Vagina (tissue), 2 donors: ENCODE results near the gene MGST3. TPM values are rescaled to one million over a fixed set of nuclear protein-coding genes. Genes with fewer than 3 reads are reported as not detected.

Source experiments
- DNase-seq, 2 donors: peaks; one replicate each; pipeline ENCODE4 v3.0.0-alpha.2; 2017; ENCODE audit errors: extremely low spot score in 2 of 2
- H3K27ac ChIP-seq: fragments of 200-600 bp; sonication (generic); one replicate; pipeline ENCODE4 v1.5.1; 2019
- H3K27me3 ChIP-seq: fragments of 200-600 bp; sonication (generic); one replicate; pipeline ENCODE4 v1.5.1; 2019
- H3K36me3 ChIP-seq, 2 donors: fragments of 200-600 bp; sonication (generic); one replicate each; pipeline ENCODE4 v1.5.1; 2017 to 2019
- H3K4me1 ChIP-seq: fragments of 200-600 bp; sonication (generic); one replicate; pipeline ENCODE4 v1.5.1; 2019
- H3K4me3 ChIP-seq, 2 donors: fragments of 200-600 bp; sonication (generic); 1 replicate in 1 of 2; 2 replicates in 1 of 2; pipeline ENCODE4 v1.5.1; 2016 to 2019
- H3K9me3 ChIP-seq: fragments of 200-600 bp; sonication (generic); one replicate; pipeline ENCODE4 v1.5.1; 2019
- POLR2A ChIP-seq, 2 donors: fragments of 450-650 bp; IDR thresholded peaks; one replicate each; pipeline ENCODE4 v1.6.1; 2017; ENCODE audit warnings: antibody characterized with exemption in 2 of 2, mild to moderate bottlenecking in 2 of 2, moderate library complexity in 2 of 2
- POLR2AphosphoS5 ChIP-seq, 2 donors: sonication (generic); formaldehyde crosslinking; IDR thresholded peaks; one replicate each; pipeline ENCODE4 v1.9.0; 2017; ENCODE audit warnings: antibody characterized with exemption in 2 of 2, mild to moderate bottlenecking in 2 of 2, low read depth in 1 of 2; ENCODE audit not compliant: insufficient read depth in 1 of 2
- intact Hi-C: fragments of 100-400 bp; cut with DNase I; formaldehyde crosslinking; loops from one replicate; pipeline ENCODE4 v1.15.1; 2023
- total RNA-seq: library from RNA; depleted of rRNA; stranded (reverse); fragments of >200 nt; gene quantifications from one replicate; pipeline ENCODE4 v1.2.3, GENCODE V29; 2016
- TF ChIP-seq, protein P1 (sequence below), 3 experiments: fragments of 450-650 bp in 2 of 3; fragments of 200-600 bp in 1 of 3; sonication (generic) in 1 of 3; IDR thresholded peaks; one replicate each; pipeline ENCODE4 v1.5.1; 2017 to 2019; ENCODE audit warnings: antibody characterized with exemption in 3 of 3, mild to moderate bottlenecking in 2 of 3, moderate library complexity in 2 of 3

MGST3 gene
- total RNA-seq, 1 donor from 2014 or later: 176 TPM

DNA sequence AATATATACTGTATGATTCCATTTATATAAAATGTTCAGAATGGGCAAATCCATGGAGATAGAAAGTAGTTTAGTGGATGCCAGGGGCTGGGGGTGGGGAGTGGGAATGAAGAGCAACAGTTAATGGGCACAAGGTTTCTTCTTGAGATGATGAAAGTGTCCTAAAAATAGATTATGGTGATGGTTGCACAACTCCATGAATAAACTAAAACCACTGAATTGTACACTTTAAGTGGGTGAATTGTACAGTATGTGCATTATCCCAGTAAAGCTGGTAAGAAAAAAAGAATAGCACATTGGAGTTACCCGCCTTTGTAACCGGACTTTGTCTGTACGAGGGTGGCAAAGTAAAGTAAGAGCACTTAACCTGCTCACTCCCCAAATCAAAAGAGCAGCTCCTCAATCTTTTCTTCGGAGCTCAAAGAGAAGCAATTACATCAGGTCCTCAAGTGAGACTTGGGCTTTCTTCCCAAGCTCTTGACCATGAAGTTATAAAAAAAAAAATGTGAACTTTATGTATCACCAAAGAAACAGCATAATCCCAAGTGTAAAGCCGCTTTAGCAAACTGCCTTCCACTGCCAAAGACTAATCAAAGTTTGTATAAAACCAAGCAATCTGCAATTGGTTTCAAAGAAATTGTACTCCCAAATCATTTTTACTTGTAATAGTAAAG, 35.3 kb downstream of the MGST3 start:
- H3K36me3 ChIP-seq: peaks cover 0 to 74% of the 10 kb centered on the region in 2 donors
- no peaks in the 10 kb centered on the region for H3K4me1 ChIP-seq
- no peaks in the 10 kb centered on the region for H3K27me3 ChIP-seq
- no peaks in the 10 kb centered on the region for H3K9me3 ChIP-seq
- H3K4me3 ChIP-seq: no peak overlapping the region
- no peak overlapping the region for H3K27ac ChIP-seq
- intact Hi-C loops: no loop called here
- no peak for TF ChIP-seq POLR2A (IDR thresholded peaks at IDR 0.05)
- TF ChIP-seq POLR2AphosphoS5 (IDR thresholded peaks at IDR 0.05; ENCODE audit: insufficient read depth in 1 of 2, low read depth in 1 of 2): no peak
- TF ChIP-seq, protein P1, sequence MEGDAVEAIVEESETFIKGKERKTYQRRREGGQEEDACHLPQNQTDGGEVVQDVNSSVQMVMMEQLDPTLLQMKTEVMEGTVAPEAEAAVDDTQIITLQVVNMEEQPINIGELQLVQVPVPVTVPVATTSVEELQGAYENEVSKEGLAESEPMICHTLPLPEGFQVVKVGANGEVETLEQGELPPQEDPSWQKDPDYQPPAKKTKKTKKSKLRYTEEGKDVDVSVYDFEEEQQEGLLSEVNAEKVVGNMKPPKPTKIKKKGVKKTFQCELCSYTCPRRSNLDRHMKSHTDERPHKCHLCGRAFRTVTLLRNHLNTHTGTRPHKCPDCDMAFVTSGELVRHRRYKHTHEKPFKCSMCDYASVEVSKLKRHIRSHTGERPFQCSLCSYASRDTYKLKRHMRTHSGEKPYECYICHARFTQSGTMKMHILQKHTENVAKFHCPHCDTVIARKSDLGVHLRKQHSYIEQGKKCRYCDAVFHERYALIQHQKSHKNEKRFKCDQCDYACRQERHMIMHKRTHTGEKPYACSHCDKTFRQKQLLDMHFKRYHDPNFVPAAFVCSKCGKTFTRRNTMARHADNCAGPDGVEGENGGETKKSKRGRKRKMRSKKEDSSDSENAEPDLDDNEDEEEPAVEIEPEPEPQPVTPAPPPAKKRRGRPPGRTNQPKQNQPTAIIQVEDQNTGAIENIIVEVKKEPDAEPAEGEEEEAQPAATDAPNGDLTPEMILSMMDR (IDR thresholded peaks at IDR 0.05): no peak
- DNase-seq: no peak

DNA sequence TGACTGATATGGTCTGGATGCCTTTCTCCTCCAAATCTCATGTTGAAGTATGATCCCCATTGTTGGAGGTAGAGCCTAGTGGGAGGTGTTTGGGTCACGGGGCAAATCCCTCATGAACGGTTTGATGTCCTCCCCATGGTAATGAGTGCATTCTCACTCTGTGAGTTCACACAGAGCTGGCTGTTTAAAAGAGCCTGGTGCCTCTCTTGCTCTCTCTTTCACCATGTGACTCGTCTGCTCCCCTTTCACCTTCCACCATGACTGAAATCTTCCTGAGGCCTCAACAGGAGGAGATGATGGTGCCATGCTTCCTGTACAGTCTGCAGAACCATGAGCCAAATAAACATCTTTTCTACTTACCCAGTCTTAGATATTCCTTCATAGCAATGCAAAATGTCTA, 37.1 kb downstream of the MGST3 start:
- DNase-seq: no peak
- Histone ChIP-seq H3K27ac (no peak overlapping the region), H3K4me1 (no peaks in the 10 kb centered on the region), H3K36me3 (peaks cover 0 to 71% of the 10 kb centered on the region in 2 donors), H3K9me3 (no peaks in the 10 kb centered on the region), H3K27me3 (no peaks in the 10 kb centered on the region), H3K4me3 (no peak overlapping the region)
- intact Hi-C loops: no loop called here
- TF ChIP-seq POLR2A (IDR thresholded peaks at IDR 0.05) (no peak), POLR2AphosphoS5 (IDR thresholded peaks at IDR 0.05; ENCODE audit: insufficient read depth in 1 of 2, low read depth in 1 of 2) (no peak)
- TF ChIP-seq, protein P1 (IDR thresholded peaks at IDR 0.05): no peak

DNA sequence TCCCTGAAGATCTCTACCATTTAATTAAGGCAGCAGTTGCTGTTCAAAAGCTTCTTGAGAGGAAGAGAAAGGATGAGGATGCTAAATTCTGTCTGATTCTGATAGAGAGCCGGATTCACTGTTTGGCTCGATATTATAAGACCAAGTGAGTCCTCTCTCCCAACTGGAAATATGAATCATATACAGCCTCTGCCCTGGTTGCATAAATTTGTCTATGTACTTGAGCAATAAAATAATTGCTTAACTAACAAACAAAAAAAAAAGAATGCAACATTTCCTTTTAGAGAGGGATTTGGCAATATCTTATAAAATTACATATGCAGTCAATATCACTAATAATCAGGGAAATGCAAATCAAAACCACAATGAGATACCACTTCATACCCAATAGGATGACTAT, 40.5 kb downstream of the MGST3 start:
- peaks cover 0 to 47% of the 10 kb centered on the region in 2 donors for H3K36me3 ChIP-seq
- no peak for DNase-seq

DNA sequence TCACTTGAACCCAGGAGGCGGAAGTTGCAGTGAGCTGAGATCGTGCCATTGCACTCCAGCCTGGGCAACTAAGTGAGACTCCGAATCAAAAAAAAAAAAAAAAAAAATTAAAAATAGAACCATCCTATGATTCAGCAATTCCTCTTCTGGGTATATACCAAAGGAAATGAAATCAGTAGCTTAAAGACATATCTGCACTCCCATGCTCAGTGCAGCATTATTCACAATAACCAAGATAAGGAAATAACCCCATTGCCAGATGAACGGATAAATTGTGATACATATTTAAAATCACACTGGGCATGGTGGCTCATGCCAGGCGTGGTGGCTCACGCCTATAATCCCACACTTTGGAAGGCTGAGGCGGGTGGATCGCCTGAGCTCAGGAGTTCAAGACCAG, 43.6 kb downstream of the MGST3 start:
- no peaks in the 10 kb centered on the region for H3K9me3 ChIP-seq
- no peaks in the 10 kb centered on the region for H3K27me3 ChIP-seq
- TF ChIP-seq, protein P1 (IDR thresholded peaks at IDR 0.05): no peak
- no peak for TF ChIP-seq POLR2A (IDR thresholded peaks at IDR 0.05)
- TF ChIP-seq POLR2AphosphoS5 (IDR thresholded peaks at IDR 0.05; ENCODE audit: insufficient read depth in 1 of 2, low read depth in 1 of 2): no peak
- H3K4me3 ChIP-seq: no peak overlapping the region
- peaks cover 0 to 42% of the 10 kb centered on the region in 2 donors for H3K36me3 ChIP-seq
- DNase-seq: no peak
- intact Hi-C loops: no loop called here
- no peaks in the 10 kb centered on the region for H3K4me1 ChIP-seq
- no peak overlapping the region for H3K27ac ChIP-seq

More for the DNA sequence above, 40.5 kb downstream of the MGST3 start:
- TF ChIP-seq POLR2AphosphoS5 (IDR thresholded peaks at IDR 0.05; ENCODE audit: insufficient read depth in 1 of 2, low read depth in 1 of 2): no peak
- no peak for TF ChIP-seq POLR2A (IDR thresholded peaks at IDR 0.05)
- TF ChIP-seq, protein P1 (IDR thresholded peaks at IDR 0.05): no peak
- intact Hi-C loops: no loop called here
- Histone ChIP-seq H3K9me3 (no peaks in the 10 kb centered on the region), H3K4me3 (no peak overlapping the region), H3K27ac (no peak overlapping the region), H3K4me1 (no peaks in the 10 kb centered on the region), H3K27me3 (no peaks in the 10 kb centered on the region)

DNA sequence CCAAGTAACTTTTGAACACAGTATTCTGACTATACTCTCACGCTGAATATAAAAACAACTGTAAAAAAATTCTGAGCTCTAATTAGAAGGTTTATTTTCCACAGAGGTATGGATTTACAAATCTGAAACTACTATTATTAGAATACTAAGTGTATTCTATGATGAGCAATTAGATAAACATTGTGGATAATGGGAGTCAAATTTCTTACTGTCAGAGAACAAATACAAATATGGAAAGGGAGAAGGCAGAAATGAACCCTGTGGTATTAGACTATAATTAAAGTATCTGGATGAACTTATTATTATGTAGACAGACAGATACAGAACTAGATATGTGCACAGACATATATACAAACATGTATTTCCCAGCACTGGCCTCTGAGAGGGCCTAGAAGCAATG, 44.8 kb downstream of the MGST3 start:
- Histone ChIP-seq H3K27ac (no peak overlapping the region), H3K4me3 (no peak overlapping the region), H3K4me1 (no peaks in the 10 kb centered on the region), H3K36me3 (peaks cover 0 to 53% of the 10 kb centered on the region in 2 donors), H3K9me3 (no peaks in the 10 kb centered on the region), H3K27me3 (no peaks in the 10 kb centered on the region)
- no peak for TF ChIP-seq POLR2AphosphoS5 (IDR thresholded peaks at IDR 0.05; ENCODE audit: insufficient read depth in 1 of 2, low read depth in 1 of 2)
- TF ChIP-seq POLR2A (IDR thresholded peaks at IDR 0.05): no peak
- TF ChIP-seq, protein P1 (IDR thresholded peaks at IDR 0.05): no peak
- intact Hi-C loops: no loop called here
- no peak for DNase-seq
